ENCODE measurements around the gene DPYSL4.

The DPYSL4 gene

GRCh38 chr10:132207536-132208461, 21.1 kb downstream of the DPYSL4 start:
- TF ChIP-seq REST (IDR thresholded peaks at IDR 0.05; ENCODE audit: insufficient read depth in 1 of 2, low read depth in 2 of 2, low read length in 2 of 2) (no peak), SIN3A (IDR thresholded peaks at IDR 0.05; ENCODE audit: borderline replicate concordance, insufficient read depth, low read length) (no peak), FOXP2 (optimal IDR thresholded peaks at IDR 0.05; ENCODE audit: borderline replicate concordance, extremely low read depth, extremely low read length, insufficient read depth) (no peak), POLR2AphosphoS5 (IDR thresholded peaks at IDR 0.05; ENCODE audit: low read depth, low read length) (no peak), TAF1 (IDR thresholded peaks at IDR 0.05; ENCODE audit: borderline replicate concordance, insufficient read depth, low read length) (no peak)

GRCh38 chr10:132208462-132209050, 21.8 kb downstream of the DPYSL4 start:
- TF ChIP-seq FOXP2 (optimal IDR thresholded peaks at IDR 0.05; ENCODE audit: borderline replicate concordance, extremely low read depth, extremely low read length, insufficient read depth) (no peak), TAF1 (IDR thresholded peaks at IDR 0.05; ENCODE audit: borderline replicate concordance, insufficient read depth, low read length) (no peak), REST (IDR thresholded peaks at IDR 0.05; ENCODE audit: insufficient read depth in 1 of 2, low read depth in 2 of 2, low read length in 2 of 2) (no peak)

GRCh38 chr10:132209130-132209529, 22.4 kb downstream of the DPYSL4 start:
- no peak for TF ChIP-seq REST (IDR thresholded peaks at IDR 0.05; ENCODE audit: insufficient read depth in 1 of 2, low read depth in 2 of 2, low read length in 2 of 2)
- no peak for TF ChIP-seq TAF1 (IDR thresholded peaks at IDR 0.05; ENCODE audit: borderline replicate concordance, insufficient read depth, low read length)
- TF ChIP-seq POLR2AphosphoS5 (IDR thresholded peaks at IDR 0.05; ENCODE audit: low read depth, low read length), result no peak
- no peak for TF ChIP-seq FOXP2 (optimal IDR thresholded peaks at IDR 0.05; ENCODE audit: borderline replicate concordance, extremely low read depth, extremely low read length, insufficient read depth)
- TF ChIP-seq SIN3A (IDR thresholded peaks at IDR 0.05; ENCODE audit: borderline replicate concordance, insufficient read depth, low read length), result no peak

GRCh38 chr10:132209978-132210530, 23.3 kb downstream of the DPYSL4 start:
- TF ChIP-seq REST (IDR thresholded peaks at IDR 0.05; ENCODE audit: insufficient read depth in 1 of 2, low read depth in 2 of 2, low read length in 2 of 2), result no peak
- TF ChIP-seq FOXP2 (optimal IDR thresholded peaks at IDR 0.05; ENCODE audit: borderline replicate concordance, extremely low read depth, extremely low read length, insufficient read depth), result no peak
- no peak for TF ChIP-seq TAF1 (IDR thresholded peaks at IDR 0.05; ENCODE audit: borderline replicate concordance, insufficient read depth, low read length)
- TF ChIP-seq POLR2AphosphoS5 (IDR thresholded peaks at IDR 0.05; ENCODE audit: low read depth, low read length), result no peak
- no peak for TF ChIP-seq SIN3A (IDR thresholded peaks at IDR 0.05; ENCODE audit: borderline replicate concordance, insufficient read depth, low read length)

Measured in PFSK-1 (cell line).